ENCODE measurements around the gene AFP. TPM values are rescaled to one million over a fixed set of nuclear protein-coding genes. Genes with fewer than 3 reads are reported as not detected.

The AFP gene
- total RNA-seq, 4 donors from 2014 or later, result not detected

- 72 to 81% methylated on average over 2 of the region's 2 CpGs for WGBS, 2 donors
- no peak for DNase-seq (ENCODE audit: low spot score in 2 of 2)
- Histone ChIP-seq H3K36me3 (no peaks in the 10 kb centered on the region), H3K4me3 (no peak overlapping the region), H3K27ac (no peak overlapping the region), H3K9me3 (no peaks in the 10 kb centered on the region), H3K27me3 (no peaks in the 10 kb centered on the region), H3K4me1 (no peaks in the 10 kb centered on the region)
- TF ChIP-seq POLR2A (IDR thresholded peaks at IDR 0.05) (no peak), CTCF (IDR thresholded peaks at IDR 0.05) (no peak), EP300 (IDR thresholded peaks at IDR 0.05) (no peak)
Observed at GRCh38 chr4:73415807-73416238, 20.2 kb upstream of the AFP start.

- no peaks in the 10 kb centered on the region for H3K27me3 ChIP-seq
Observed at GRCh38 chr4:73416423-73417087, 19.5 kb upstream of the AFP start.

GRCh38 chr4:73417342-73417741, 18.7 kb upstream of the AFP start:
- no peak overlapping the region for H3K27ac ChIP-seq
- H3K4me1 ChIP-seq, result no peaks in the 10 kb centered on the region
- H3K36me3 ChIP-seq, result no peaks in the 10 kb centered on the region
- TF ChIP-seq EP300 (IDR thresholded peaks at IDR 0.05) (no peak), CTCF (IDR thresholded peaks at IDR 0.05) (no peak), POLR2A (IDR thresholded peaks at IDR 0.05) (no peak)
- no peaks in the 10 kb centered on the region for H3K9me3 ChIP-seq
- no peak overlapping the region for H3K4me3 ChIP-seq
- 81 to 96% methylated on average over 2 of the region's 2 CpGs for WGBS, 2 donors
- no peak for DNase-seq (ENCODE audit: low spot score in 2 of 2)
- no peaks in the 10 kb centered on the region for H3K27me3 ChIP-seq

More at GRCh38 chr4:73416423-73417087, 19.5 kb upstream of the AFP start:
- TF ChIP-seq EP300 (IDR thresholded peaks at IDR 0.05), result no peak
- TF ChIP-seq POLR2A (IDR thresholded peaks at IDR 0.05), result no peak
- TF ChIP-seq CTCF (IDR thresholded peaks at IDR 0.05), result no peak
- Histone ChIP-seq H3K4me3 (no peak overlapping the region), H3K27ac (no peak overlapping the region), H3K36me3 (no peaks in the 10 kb centered on the region), H3K9me3 (no peaks in the 10 kb centered on the region), H3K4me1 (no peaks in the 10 kb centered on the region)
- no peak for DNase-seq (ENCODE audit: low spot score in 2 of 2)
- WGBS, 2 donors, result 80% methylated on average over 2 of the region's 2 CpGs

GRCh38 chr4:73417973-73418372, 18.0 kb upstream of the AFP start:
- no peaks in the 10 kb centered on the region for H3K9me3 ChIP-seq
- H3K4me3 ChIP-seq, result no peak overlapping the region
- H3K36me3 ChIP-seq, result no peaks in the 10 kb centered on the region
- H3K27ac ChIP-seq, result no peak overlapping the region
- TF ChIP-seq EP300 (IDR thresholded peaks at IDR 0.05) (no peak), CTCF (IDR thresholded peaks at IDR 0.05) (no peak), POLR2A (IDR thresholded peaks at IDR 0.05) (no peak)
- H3K27me3 ChIP-seq, result no peaks in the 10 kb centered on the region
- 83 to 88% methylated on average over 6 of the region's 6 CpGs for WGBS, 2 donors
- no peaks in the 10 kb centered on the region for H3K4me1 ChIP-seq
- DNase-seq (ENCODE audit: low spot score in 2 of 2), result no peak

GRCh38 chr4:73418677-73419076, 17.3 kb upstream of the AFP start:
- TF ChIP-seq POLR2A (IDR thresholded peaks at IDR 0.05) (no peak), EP300 (IDR thresholded peaks at IDR 0.05) (no peak), CTCF (IDR thresholded peaks at IDR 0.05) (no peak)
- Histone ChIP-seq H3K27ac (no peak overlapping the region), H3K27me3 (no peaks in the 10 kb centered on the region)

More at GRCh38 chr4:73418677-73419076, 17.3 kb upstream of the AFP start:
- DNase-seq (ENCODE audit: low spot score in 2 of 2), result no peak
- WGBS, 2 donors, result 68 to 77% methylated on average over 1 of the region's 1 CpG
- Histone ChIP-seq H3K4me3 (no peak overlapping the region), H3K4me1 (no peaks in the 10 kb centered on the region), H3K36me3 (no peaks in the 10 kb centered on the region), H3K9me3 (no peaks in the 10 kb centered on the region)
